GM12892 (cell line): Measurements from ENCODE around the gene ZNF429.

Source experiments
- POLR2A ChIP-seq: IDR thresholded peaks from 2 replicates; pipeline ENCODE4 v1.6.1; 2011; ENCODE audit warnings: low read depth, low read length, control low read depth
- POLR2AphosphoS5 ChIP-seq: IDR thresholded peaks from 2 replicates; pipeline ENCODE4 v1.6.1; 2011; ENCODE audit warnings: low read depth, low read length, control low read depth
- TAF1 ChIP-seq: IDR thresholded peaks from 2 replicates; pipeline ENCODE4 v1.6.1; 2011; ENCODE audit warnings: low read depth, mild to moderate bottlenecking, control low read depth, low read length, borderline replicate concordance

GRCh38 chr19:21602082-21602658 lies 96.8 kb downstream of the ZNF429 start:
- TF ChIP-seq POLR2A (no peak), POLR2AphosphoS5 (no peak), TAF1 (no peak)
